ENCODE data around the gene RGS7BP.

DNA sequence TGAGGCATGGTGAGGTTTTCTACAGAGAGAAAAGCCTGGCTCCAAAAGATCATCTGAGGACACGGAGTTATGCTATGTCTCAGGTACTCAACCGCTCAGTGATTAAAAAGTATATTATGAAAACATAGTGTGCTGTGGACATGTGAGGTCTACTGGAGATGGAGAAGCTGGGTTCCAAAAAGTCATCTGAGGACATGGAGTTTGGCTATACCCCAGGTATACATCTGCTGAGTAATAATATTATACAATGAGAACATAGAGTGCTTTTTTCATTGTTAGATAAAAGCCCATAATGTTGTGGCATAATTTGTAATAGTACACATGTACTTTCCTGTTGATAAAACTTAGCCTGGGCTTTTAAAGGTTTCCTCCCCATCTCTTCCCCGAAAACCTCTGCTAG lies 113.8 kb downstream of the RGS7BP start:
- TF ChIP-seq, protein P1, sequence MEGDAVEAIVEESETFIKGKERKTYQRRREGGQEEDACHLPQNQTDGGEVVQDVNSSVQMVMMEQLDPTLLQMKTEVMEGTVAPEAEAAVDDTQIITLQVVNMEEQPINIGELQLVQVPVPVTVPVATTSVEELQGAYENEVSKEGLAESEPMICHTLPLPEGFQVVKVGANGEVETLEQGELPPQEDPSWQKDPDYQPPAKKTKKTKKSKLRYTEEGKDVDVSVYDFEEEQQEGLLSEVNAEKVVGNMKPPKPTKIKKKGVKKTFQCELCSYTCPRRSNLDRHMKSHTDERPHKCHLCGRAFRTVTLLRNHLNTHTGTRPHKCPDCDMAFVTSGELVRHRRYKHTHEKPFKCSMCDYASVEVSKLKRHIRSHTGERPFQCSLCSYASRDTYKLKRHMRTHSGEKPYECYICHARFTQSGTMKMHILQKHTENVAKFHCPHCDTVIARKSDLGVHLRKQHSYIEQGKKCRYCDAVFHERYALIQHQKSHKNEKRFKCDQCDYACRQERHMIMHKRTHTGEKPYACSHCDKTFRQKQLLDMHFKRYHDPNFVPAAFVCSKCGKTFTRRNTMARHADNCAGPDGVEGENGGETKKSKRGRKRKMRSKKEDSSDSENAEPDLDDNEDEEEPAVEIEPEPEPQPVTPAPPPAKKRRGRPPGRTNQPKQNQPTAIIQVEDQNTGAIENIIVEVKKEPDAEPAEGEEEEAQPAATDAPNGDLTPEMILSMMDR (IDR thresholded peaks at IDR 0.05) = no peak
- no peak for TF ChIP-seq POLR2A (IDR thresholded peaks at IDR 0.05)
- peak; percentile 23 for TF ChIP-seq POLR2AphosphoS5 (IDR thresholded peaks at IDR 0.05)
